Activated CD4-positive, CD25-positive, alpha-beta regulatory T cell treated with anti-CD3 and anti-CD28 coated beads, Interleukin-2, amount 50 U/mL, for 16 hours (primary cell): ENCODE measurements around the gene ZNF84.

Experiments used
- DNase-seq: peaks from one replicate; pipeline ENCODE4 v3.0.0-alpha.2; 2020; ENCODE audit warnings: low read depth, low spot score

Gene ZNF84

GRCh38 chr12:133037207-133038005 is at the start of gene ZNF84:
ZNF84 (plus strand) TSS chr12:133037509; CDS start chr12:133041468, 3,959 bp downstream.
- peak; percentile 97 for DNase-seq

DNA sequence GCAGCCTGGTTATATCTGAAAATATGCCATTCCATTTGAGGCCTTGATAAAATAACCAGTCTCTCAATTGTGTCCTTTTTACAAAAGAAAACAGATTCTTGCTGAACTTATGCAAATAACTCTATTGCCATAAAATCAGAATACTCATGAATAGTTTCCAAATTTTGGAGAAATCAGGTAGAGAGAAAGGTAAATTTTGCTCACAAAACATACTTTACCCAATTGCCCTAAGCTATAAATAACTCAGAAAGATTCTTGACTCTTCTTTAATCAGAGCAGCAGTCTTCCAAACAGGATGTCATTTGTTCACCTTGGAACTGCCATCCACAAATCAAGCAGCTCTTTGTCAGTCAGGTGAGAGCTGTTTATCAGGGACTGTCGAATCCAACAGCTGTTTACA is 38.6 kb upstream of the ZNF84 start:
- DNase-seq = no peak

- DNase-seq = no peak
Measured at GRCh38 chr12:133010657-133011297, 26.5 kb upstream of the ZNF84 start.

- no peak for DNase-seq
Measured at GRCh38 chr12:133023566-133023965, 13.7 kb upstream of the ZNF84 start.

DNA sequence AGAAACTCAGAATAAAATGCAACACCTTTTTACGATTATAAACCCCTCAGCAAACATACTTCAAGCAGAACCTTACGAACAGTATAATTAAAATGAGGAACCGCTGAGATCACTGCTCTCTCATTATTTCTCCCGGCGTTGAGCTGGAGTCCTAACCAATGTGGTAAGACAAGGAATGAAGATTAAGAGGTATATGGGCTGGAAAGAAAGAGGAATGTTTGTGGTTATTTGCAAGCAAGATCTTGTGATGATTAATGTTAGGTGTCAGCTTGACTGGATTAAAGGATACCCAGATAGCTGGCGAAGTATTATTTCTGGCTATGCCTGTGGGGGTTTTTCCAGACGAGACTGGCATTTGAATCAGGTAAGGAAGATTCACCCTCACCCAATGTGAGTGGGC is 10.3 kb upstream of the ZNF84 start:
- DNase-seq = no peak

DNA sequence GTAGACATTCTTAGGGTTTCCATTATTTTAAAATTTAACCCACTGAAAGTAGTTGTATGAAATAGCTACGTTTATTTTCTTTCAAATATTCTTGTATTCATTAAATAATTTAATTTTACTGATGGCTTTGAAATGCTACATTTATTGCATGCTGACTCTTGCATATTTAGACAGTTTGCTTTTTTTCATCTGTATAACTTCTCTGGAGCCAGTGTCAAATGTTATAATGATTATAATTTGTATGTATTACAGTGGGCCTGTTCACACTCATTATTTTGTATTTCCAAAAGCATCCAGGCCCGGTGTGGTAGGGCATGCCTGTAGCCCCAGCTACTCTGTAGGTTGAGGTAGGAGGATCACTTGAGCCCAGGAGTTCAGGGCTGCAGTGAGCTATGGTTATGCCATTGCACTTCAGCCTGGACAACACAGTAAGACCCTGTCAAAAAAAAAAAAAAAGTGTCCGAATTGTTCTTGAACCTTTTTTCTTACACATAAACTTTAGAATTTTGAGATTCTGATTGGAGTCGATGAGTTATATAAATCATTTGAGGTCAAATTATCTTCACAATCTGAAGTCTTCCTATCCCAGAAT is 905 bp downstream of the ZNF84 start:
- DNase-seq = no peak

GRCh38 chr12:133046698-133047097 is 9.4 kb downstream of the ZNF84 start:
- no peak for DNase-seq

- no peak for DNase-seq
Measured at GRCh38 chr12:133057446-133057845, 20.1 kb downstream of the ZNF84 start.

DNA sequence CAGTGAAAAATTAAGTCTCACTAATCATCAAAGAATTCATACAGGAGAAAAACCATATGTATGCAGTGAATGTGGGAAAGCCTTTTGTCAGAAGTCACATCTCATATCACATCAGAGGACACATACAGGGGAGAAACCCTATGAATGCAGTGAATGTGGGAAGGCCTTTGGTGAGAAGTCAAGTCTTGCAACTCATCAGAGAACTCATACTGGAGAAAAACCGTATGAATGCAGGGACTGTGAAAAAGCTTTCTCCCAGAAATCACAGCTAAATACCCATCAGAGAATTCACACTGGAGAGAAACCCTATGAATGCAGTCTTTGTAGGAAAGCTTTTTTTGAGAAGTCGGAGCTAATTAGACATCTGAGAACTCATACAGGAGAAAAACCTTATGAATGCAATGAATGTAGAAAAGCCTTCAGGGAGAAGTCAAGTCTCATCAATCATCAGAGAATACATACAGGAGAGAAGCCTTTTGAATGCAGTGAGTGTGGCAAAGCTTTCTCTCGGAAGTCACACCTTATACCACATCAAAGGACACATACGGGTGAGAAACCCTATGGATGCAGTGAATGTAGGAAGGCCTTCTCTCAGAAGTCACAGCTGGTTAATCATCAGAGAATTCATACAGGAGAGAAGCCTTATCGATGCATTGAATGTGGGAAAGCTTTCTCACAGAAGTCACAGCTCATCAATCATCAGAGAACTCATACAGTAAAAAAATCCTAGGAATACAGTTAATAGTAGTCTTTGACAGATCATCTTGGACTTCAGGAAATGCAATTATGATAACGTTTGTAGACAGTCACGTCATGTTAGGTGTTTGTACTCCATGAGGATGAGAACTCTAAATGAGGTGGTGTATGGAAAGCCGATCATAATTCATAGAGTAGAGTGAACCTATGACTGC is 21.1 kb downstream of the ZNF84 start:
- no peak for DNase-seq

GRCh38 chr12:133061954-133062353 is 24.6 kb downstream of the ZNF84 start:
- DNase-seq = no peak

- no peak for DNase-seq
Measured at GRCh38 chr12:133063556-133063955, 26.2 kb downstream of the ZNF84 start.

- no peak for DNase-seq
Measured at GRCh38 chr12:133073836-133074235, 36.5 kb downstream of the ZNF84 start.

GRCh38 chr12:133080026-133080367 is 42.7 kb downstream of the ZNF84 start:
- peak; percentile 93 for DNase-seq

DNA sequence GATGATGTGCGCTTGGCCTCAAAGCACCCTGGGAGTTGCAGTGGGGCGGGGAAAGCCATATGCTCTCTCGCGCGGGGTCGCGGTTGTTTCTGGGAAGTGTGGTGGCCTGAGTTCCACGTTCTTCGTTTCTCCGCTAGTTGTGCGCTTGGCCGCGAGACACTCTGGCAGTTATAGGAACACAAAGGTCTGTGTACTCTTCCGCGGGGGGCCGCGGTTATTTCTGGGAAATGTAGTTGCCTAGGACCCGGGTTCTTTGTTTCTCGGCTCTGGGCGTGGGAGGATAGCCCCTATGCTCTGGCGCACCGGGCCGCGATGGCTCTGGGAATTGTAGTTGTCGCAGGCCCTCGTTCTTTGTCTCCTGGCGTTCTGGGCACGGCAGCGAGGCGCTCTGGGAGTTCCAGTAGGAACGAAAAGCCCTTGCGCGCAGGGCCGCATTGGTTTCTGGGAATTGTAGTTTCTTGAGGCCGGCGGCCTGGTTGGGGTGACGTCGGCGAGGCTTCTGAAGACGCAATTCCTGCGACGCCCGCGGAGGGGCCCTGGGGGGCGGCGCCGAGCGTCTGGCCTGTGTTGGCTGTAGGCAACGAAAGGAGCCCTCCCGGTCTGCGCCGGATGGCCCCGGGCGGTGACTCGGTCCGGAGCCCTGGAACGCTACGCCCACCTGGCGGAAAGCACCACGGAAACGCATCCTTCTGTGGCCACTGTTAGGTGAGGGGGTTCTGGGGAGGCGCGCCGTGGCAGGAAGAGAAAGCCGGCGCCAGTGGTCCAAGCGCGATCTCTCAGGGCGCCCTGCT is 43.3 kb downstream of the ZNF84 start, which contains the start of gene ZNF140:
ZNF140 (plus strand) TSS at position 556 of the 791 bp plus-strand sequence. CDS start 398 bp downstream, outside the sequence.
- peak; percentile 91 for DNase-seq

DNA sequence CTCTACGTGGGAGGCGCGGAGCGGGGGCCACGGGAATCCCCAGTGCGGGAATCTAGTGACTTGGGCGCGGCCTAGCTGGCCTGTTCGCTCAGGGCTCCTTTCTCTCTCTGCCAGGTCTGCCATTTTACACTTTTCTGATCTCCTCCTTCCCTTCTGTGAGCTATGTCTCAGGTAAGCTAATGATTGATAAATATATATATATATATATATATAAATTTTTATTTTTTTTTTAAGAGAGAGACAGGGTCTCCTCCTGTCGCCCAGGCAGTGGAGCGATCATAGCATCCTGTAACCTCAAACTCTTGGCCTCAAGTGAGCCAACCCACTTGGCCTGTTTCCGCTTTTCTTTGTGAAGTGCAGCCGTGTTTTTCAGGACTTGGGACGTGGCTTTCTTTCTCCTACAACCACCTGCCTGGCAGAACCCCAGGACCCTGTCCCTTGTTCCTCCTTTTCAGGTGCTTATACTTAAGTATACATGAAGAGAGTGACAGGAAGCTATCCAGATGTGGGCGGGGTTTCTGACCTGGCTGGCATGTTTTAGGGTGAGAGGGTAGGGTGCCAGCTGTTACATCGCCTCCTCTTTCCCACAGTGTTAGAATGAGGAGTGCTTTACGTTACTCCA is 44.0 kb downstream of the ZNF84 start:
- no peak for DNase-seq

- no peak for DNase-seq
Measured at GRCh38 chr12:133083345-133083744, 46.0 kb downstream of the ZNF84 start.

- DNase-seq = no peak
Measured at GRCh38 chr12:133105620-133106019, 68.3 kb downstream of the ZNF84 start.

GRCh38 chr12:133106253-133106652 is 68.9 kb downstream of the ZNF84 start:
- no peak for DNase-seq

DNA sequence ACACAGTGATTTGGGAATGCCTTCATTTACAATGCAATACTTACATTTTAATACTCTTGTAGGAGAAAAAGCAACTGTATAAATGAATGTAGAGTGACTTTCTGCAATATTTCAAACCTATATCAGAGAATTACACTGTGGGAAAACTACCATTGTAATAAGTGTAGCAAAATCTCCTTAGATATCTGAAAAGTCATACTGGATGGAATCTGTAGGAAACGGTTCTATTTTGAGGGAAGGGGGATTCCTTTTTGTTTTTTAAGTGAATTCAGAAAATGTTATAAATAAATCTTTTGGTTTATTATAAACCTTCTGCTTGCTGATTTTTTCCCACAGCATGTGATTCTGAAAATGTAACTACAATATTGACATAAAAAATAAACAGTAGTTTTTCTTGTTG is 69.8 kb downstream of the ZNF84 start:
- DNase-seq = no peak

DNA sequence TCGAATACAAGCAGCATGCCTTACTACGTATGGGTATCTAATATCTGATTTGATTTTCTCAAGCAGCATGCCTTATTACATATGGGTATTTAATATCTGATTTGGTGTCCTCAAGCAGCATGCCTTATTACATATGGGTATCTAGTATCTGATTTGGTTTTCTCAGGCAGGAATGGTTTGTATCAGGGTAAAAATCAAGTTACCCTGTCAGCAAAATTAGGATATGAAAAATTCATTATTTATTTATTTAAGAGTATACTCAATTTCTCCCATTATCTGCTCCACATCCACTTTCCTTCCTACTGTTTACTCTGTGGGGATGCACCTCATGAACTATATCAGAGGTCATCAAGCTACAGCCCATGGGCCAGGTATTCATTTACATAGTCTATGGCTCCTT is 70.8 kb downstream of the ZNF84 start:
- DNase-seq = no peak
